ENCODE data around the gene PTPRG. TPM values are rescaled to one million over a fixed set of nuclear protein-coding genes. Genes with fewer than 3 reads are reported as not detected.

PTPRG gene
- total and polyA plus RNA-seq, 11 donors = 8.0 to 48.5 (median 35.4) TPM

DNA sequence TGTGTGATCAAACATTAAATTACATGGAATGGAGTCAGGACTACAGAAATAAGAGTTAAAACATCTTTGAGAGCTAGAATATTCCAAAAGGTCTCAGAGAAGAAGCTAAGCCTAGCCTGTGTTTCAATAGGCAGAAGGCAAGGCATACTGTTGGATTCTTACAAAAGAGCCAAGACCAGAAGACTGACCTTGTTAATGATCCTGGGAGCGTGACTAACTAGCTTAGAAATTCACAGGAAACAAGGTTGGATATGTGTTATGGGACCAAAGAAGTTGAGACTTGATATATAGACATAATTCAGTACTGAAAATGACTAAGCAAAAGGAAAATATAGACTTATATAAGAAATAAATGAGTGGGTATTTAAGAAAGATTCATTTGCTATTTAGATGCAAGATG lies 761.9 kb downstream of the PTPRG start:
- no peak for DNase-seq
- H3K27ac ChIP-seq = no peak overlapping the region
- H3K4me1 ChIP-seq = peaks cover 0 to 8% (median 0%) of the 10 kb centered on the region in 12 donors
- peaks cover 0 to 44% (median 7%) of the 10 kb centered on the region in 9 donors for H3K36me3 ChIP-seq
- TF ChIP-seq, protein P1, sequence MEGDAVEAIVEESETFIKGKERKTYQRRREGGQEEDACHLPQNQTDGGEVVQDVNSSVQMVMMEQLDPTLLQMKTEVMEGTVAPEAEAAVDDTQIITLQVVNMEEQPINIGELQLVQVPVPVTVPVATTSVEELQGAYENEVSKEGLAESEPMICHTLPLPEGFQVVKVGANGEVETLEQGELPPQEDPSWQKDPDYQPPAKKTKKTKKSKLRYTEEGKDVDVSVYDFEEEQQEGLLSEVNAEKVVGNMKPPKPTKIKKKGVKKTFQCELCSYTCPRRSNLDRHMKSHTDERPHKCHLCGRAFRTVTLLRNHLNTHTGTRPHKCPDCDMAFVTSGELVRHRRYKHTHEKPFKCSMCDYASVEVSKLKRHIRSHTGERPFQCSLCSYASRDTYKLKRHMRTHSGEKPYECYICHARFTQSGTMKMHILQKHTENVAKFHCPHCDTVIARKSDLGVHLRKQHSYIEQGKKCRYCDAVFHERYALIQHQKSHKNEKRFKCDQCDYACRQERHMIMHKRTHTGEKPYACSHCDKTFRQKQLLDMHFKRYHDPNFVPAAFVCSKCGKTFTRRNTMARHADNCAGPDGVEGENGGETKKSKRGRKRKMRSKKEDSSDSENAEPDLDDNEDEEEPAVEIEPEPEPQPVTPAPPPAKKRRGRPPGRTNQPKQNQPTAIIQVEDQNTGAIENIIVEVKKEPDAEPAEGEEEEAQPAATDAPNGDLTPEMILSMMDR (IDR thresholded peaks at IDR 0.05) = no peak
- TF ChIP-seq POLR2A (IDR thresholded peaks at IDR 0.05) = no peak
- intact Hi-C loops (cut with DNase I) = no loop called here
- H3K9me3 ChIP-seq = peaks cover 0 to 4% (median 0%) of the 10 kb centered on the region in 12 donors
- H3K4me3 ChIP-seq = no peak overlapping the region
- H3K27me3 ChIP-seq = no peaks in the 10 kb centered on the region
- no peak for ATAC-seq
- 95 to 98% (median 96%) methylated on average over 1 of the region's 1 CpG for WGBS, 4 donors

DNA sequence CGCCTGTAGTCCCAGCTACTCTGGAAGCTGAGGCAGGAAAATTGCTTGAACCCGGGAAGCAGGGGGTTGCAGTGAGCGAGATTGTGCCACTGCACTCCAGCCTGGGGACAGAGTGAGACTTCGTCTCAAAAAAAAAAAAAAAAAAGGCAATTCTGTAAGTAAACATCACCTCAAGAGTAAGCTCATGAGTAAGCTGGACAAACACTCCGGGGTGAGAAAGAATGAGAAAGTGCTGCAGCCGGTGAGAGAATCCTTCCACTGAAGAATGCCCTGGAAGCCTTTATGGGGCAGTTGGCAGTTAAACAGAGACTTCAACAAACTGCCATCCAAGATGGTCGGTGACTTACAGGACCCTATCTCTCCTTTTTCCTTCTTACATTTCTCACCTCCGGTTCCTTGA lies 764.5 kb downstream of the PTPRG start:
- no peak for DNase-seq
- Histone ChIP-seq H3K27ac (no peak overlapping the region), H3K9me3 (no peaks in the 10 kb centered on the region), H3K4me1 (no peaks in the 10 kb centered on the region), H3K36me3 (peaks cover 0 to 48% (median 7%) of the 10 kb centered on the region in 9 donors), H3K27me3 (no peaks in the 10 kb centered on the region), H3K4me3 (no peak overlapping the region)
- 93 to 96% (median 95%) methylated on average over 8 of the region's 8 CpGs for WGBS, 4 donors
- ATAC-seq = no peak
- TF ChIP-seq, protein P1 (IDR thresholded peaks at IDR 0.05) = no peak
- no peak for TF ChIP-seq POLR2A (IDR thresholded peaks at IDR 0.05)
- intact Hi-C loops (cut with DNase I) = no loop called here

DNA sequence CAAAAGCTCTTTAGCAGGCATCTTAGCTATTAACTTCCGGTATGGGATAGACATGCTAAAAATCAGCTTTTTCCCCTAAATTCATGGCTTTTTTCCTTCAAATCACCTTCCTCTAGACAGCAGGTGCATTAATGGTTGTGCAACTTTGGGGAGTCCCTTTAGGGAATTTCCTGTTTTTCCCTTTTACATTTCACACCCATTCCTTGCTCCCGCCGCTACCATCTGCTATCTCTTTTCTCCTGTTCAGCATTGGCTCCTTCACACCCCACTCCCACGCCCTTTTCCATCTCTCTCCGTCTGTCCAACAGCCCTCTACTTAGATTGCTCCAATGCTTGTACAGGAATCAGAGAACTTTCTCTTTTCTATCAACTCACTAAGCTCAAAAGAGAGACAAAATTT lies 768.6 kb downstream of the PTPRG start:
- intact Hi-C loops (cut with DNase I) = loop anchor here in 6 of 10 donors (5.0 to 10.0 kb wide), 3 partner anchors 225 to 232 kb away; no protein-coding TSS in a partner anchor
- no peaks in the 10 kb centered on the region for H3K9me3 ChIP-seq
- 83 to 86% (median 85%) methylated on average over 5 of the region's 5 CpGs for WGBS, 4 donors
- H3K27me3 ChIP-seq = no peaks in the 10 kb centered on the region
- DNase-seq (no peak), ATAC-seq (no peak)
- H3K27ac ChIP-seq = no peak overlapping the region
- TF ChIP-seq, protein P1 (IDR thresholded peaks at IDR 0.05) = no peak
- no peak for TF ChIP-seq POLR2A (IDR thresholded peaks at IDR 0.05)
- H3K4me1 ChIP-seq = no peaks in the 10 kb centered on the region
- peaks cover 0 to 34% (median 0%) of the 10 kb centered on the region in 9 donors for H3K36me3 ChIP-seq
- no peak overlapping the region for H3K4me3 ChIP-seq

DNA sequence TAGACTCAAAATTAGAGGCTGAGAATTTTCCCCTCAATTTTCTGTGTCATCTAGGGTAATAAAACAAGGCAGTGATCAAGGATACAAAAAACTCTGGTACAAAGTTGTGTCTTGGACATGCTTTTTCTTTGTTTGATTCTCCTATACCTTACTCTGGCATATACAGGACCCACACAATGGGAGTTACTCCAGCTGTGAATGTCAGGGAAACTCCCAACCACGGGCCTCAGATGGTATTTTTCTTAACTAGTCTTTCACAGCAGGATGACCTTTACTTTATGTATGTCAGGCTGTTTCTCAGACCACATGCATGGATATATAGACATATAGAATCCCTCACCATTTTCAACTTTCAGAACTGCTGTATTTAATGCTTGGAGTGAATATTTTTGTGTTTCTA lies 770.6 kb downstream of the PTPRG start:
- no peak for DNase-seq
- Histone ChIP-seq H3K27ac (no peak overlapping the region), H3K9me3 (no peaks in the 10 kb centered on the region), H3K4me1 (no peaks in the 10 kb centered on the region), H3K36me3 (peaks cover 0 to 23% (median 0%) of the 10 kb centered on the region in 9 donors), H3K4me3 (no peak overlapping the region), H3K27me3 (no peaks in the 10 kb centered on the region)
- no peak for TF ChIP-seq POLR2A (IDR thresholded peaks at IDR 0.05)
- TF ChIP-seq, protein P1 (IDR thresholded peaks at IDR 0.05) = no peak
- 76 to 92% (median 85%) methylated on average over 1 of the region's 1 CpG for WGBS, 4 donors
- intact Hi-C loops (cut with DNase I) = loop anchor here in 7 of 10 donors (2.0 to 10.0 kb wide), 4 partner anchors 223 to 230 kb away; no protein-coding TSS in a partner anchor
- no peak for ATAC-seq
